ENCODE data around the gene SMIM29. TPM values are rescaled to one million over a fixed set of nuclear protein-coding genes. Genes with fewer than 3 reads are reported as not detected.

SMIM29 gene
- total RNA-seq, 1 donor from 2014 or later = 25.8 TPM

DNA sequence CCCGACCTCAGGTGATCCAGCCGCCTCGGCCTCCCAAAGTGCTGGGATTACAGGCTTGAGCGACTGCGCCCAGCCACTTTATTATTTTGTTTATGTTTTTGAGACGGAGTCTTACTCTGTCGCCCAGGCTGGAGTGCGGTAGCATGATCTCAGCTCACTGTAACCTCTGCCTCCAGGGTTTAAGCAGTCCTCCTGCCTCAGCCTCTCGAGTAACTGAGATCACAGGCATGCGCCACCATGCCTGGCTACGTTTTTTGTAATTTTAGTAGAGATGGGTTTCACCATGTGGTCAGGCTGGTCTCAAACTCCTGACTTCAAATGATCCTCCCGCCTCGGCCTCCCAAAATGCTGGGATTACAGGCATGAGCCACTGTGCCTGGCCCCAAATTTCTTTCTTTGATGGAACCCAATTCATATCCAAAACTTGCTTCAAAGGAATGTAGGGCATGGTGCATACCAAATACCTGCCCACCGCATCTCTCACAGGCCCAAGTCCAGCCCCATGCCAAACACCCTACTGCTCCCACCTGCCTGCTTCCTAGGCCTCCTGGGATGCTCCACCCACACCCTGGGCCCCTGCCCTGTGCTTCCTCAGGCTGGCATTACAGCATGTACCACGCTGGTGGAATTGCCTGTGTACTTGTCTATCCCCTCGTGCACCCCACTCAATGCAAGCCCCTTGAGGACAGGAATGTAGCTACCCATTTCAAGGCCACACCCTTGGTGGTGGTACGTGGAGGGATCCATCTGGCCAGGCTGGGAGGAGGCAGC is 17.1 kb downstream of the SMIM29 start:
- no peaks in the 10 kb centered on the region for H3K9me3 Mint-ChIP-seq
- DNase-seq (no peak), ATAC-seq (ENCODE audit: low read depth) (no peak)
- H3K4me3 Mint-ChIP-seq = no peak overlapping the region
- peak overlapping the region; percentile 24 for H3K27ac Mint-ChIP-seq
- no peaks in the 10 kb centered on the region for H3K36me3 Mint-ChIP-seq (ENCODE audit: low read depth)
- ChIA-PET POLR2A (interaction anchor here (0.6 to 3.5 kb wide), 2 partner anchors 8 to 648 kb away, joined by 5 to 26 read pairs; no protein-coding TSS in a partner anchor), CTCF (interaction anchor here (1.1 kb wide), 1 partner anchor 36 kb away, joined by 3 read pairs; no protein-coding TSS in a partner anchor)
- TF ChIP-seq, protein P1, sequence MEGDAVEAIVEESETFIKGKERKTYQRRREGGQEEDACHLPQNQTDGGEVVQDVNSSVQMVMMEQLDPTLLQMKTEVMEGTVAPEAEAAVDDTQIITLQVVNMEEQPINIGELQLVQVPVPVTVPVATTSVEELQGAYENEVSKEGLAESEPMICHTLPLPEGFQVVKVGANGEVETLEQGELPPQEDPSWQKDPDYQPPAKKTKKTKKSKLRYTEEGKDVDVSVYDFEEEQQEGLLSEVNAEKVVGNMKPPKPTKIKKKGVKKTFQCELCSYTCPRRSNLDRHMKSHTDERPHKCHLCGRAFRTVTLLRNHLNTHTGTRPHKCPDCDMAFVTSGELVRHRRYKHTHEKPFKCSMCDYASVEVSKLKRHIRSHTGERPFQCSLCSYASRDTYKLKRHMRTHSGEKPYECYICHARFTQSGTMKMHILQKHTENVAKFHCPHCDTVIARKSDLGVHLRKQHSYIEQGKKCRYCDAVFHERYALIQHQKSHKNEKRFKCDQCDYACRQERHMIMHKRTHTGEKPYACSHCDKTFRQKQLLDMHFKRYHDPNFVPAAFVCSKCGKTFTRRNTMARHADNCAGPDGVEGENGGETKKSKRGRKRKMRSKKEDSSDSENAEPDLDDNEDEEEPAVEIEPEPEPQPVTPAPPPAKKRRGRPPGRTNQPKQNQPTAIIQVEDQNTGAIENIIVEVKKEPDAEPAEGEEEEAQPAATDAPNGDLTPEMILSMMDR (IDR thresholded peaks at IDR 0.05) = no peak
- no peaks in the 10 kb centered on the region for H3K27me3 Mint-ChIP-seq
- intact Hi-C loops (cut with micrococcal nuclease) = no loop called here
- peaks cover 43% of the 10 kb centered on the region for H3K4me1 Mint-ChIP-seq

DNA sequence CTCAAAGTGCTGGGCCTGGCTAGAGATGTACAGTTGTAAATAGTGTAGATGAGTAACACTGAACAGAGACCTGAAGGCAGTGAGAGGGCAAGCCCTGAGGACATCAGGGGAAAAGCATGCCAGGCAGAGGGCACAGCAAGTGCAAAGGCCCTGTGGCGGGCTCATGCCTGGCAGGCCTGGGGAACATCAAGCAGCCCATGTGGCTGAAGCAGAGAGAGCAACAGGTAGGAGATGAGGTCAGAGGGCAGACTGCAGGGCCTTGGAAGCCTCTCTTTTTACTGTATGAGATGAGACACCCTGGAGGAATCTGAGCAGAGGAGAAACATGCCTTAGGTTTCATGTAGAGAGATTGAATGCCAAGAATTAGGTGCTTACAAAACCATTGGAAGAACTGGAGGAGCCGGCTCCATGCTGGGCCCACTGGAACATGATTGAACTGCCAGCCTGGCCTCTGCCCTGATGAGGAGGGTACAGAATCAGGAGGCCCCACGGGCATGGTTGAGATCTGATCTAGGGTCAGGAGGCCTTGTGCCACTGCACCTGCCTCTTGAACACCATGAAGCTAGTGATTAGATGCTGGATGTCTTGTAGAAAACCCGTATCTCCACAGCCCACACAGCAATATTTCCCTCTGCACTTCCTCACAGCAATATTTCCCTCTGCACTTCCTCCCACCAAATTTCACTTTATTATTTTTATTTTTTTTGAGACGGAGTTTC is 18.0 kb downstream of the SMIM29 start:
- DNase-seq = no peak
- POLR2A ChIA-PET = no interaction called here
- Mint-ChIP-seq H3K27ac (no peak overlapping the region), H3K4me3 (no peak overlapping the region), H3K36me3 (ENCODE audit: low read depth) (no peaks in the 10 kb centered on the region), H3K9me3 (no peaks in the 10 kb centered on the region), H3K4me1 (peaks cover 44% of the 10 kb centered on the region), H3K27me3 (no peaks in the 10 kb centered on the region)
- intact Hi-C loops (cut with micrococcal nuclease) = no loop called here
- CTCF ChIA-PET = no interaction called here
- TF ChIP-seq, protein P1 (IDR thresholded peaks at IDR 0.05) = no peak
- no peak for ATAC-seq (ENCODE audit: low read depth)

DNA sequence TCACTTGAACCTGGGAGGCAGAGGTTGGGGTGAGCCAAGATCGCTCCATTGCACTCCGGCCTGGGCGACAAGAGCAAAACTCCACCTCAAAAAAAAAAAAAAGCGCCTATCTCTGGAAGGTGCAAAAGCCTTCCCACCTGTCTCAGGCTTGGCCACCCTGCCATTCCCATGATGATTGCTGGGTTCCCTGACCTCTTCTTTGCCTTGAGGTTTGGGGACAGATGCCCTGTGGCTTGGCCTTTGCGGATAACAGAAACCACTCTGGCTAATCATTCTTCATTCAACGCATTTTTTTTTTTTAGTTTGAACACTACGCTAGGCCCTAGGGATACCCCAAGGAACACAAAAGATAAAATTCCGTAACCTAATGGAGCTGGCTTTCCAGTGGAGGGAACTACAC is 18.9 kb downstream of the SMIM29 start:
- Mint-ChIP-seq H3K9me3 (no peaks in the 10 kb centered on the region), H3K4me3 (no peak overlapping the region), H3K4me1 (peaks cover 49% of the 10 kb centered on the region), H3K27me3 (no peaks in the 10 kb centered on the region), H3K27ac (no peak overlapping the region), H3K36me3 (ENCODE audit: low read depth) (no peaks in the 10 kb centered on the region)
- TF ChIP-seq, protein P1 (IDR thresholded peaks at IDR 0.05) = no peak
- ChIA-PET CTCF (no interaction called here), POLR2A (interaction anchor here (4.3 kb wide), 1 partner anchor 19 kb away, joined by 16 read pairs; the partner anchor contains the start of gene SMIM29)
- ATAC-seq (ENCODE audit: low read depth) = no peak
- DNase-seq = no peak
- intact Hi-C loops (cut with micrococcal nuclease) = no loop called here

DNA sequence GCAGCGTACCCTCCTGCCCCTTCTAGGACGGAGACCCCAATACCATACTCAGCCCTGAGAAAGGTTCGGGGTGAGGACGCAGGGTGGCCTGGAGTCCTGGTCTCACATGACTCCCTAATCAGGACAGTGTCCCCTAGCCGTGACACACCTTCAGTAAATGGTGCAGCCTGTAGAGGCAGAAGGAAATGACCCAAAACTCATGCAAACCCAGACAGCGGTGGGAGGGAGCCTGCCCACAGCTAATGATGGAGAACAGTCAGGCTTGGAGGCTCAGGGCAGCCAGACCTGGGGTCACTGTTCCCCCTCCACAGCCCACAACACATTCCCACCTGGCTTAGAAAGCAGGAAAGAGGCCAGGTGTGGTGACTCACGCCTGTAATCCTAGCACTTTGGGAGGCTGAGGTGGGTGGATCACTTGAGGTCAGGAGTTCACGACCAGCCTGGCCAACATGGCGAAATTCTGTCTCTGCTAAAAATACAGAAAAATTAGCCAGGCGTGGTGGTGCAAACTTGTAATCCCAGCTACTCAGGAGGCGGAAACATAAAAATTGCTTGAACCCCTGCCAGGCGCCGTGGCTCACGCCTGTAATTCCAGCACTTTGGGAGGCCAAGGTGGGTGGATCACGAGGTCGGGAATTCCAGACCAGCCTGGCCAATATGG is 20.9 kb downstream of the SMIM29 start:
- Mint-ChIP-seq H3K27ac (peak overlapping the region; percentile 82), H3K9me3 (no peaks in the 10 kb centered on the region), H3K27me3 (no peaks in the 10 kb centered on the region), H3K4me1 (peaks cover 61% of the 10 kb centered on the region), H3K36me3 (ENCODE audit: low read depth) (no peaks in the 10 kb centered on the region), H3K4me3 (peak overlapping the region; percentile 52)
- intact Hi-C loops (cut with micrococcal nuclease) = loop anchor here (1.0 kb wide), 1 partner anchor 32 kb away; no protein-coding TSS in a partner anchor
- TF ChIP-seq, protein P1 (IDR thresholded peaks at IDR 0.05) = no peak
- DNase-seq = no peak
- ChIA-PET CTCF (interaction anchor here (1.0 to 2.5 kb wide), 3 partner anchors 20 to 32 kb away, joined by 3 to 7 read pairs (median 3); partner anchors contain the start of gene SMIM29), POLR2A (interaction anchor here (0.6 to 7.5 kb wide), 9 partner anchors 10 to 799 kb away, joined by 3 to 297 read pairs (median 4); partner anchors contain the start of genes HMGA1 and SMIM29)
- ATAC-seq (ENCODE audit: low read depth) = no peak

Measured in activated B cell treated with CpG ODN at 0.5 μM for 24 hours (primary cell).